ENCODE measurements around the gene GJC2. TPM values are rescaled to one million over a fixed set of nuclear protein-coding genes. Genes with fewer than 3 reads are reported as not detected.

GJC2 gene
- total RNA-seq, 1 donor from 2014 or later: 2.1 TPM

GRCh38 chr1:228174482-228175315 lies 25.0 kb downstream of the GJC2 start:
- DNase-seq (ENCODE audit: low spot score, unreplicated experiment): no peak
- H3K4me1 Mint-ChIP-seq (ENCODE audit: low read depth): no peaks in the 10 kb centered on the region
- no peaks in the 10 kb centered on the region for H3K27me3 Mint-ChIP-seq
- TF ChIP-seq CTCF (IDR thresholded peaks at IDR 0.05; ENCODE audit: unreplicated experiment): no peak
- no peaks in the 10 kb centered on the region for H3K36me3 Mint-ChIP-seq (ENCODE audit: insufficient read depth)
- H3K27ac Mint-ChIP-seq: no peak overlapping the region
- no peak overlapping the region for H3K4me3 Mint-ChIP-seq (ENCODE audit: low read depth)
- H3K9me3 Mint-ChIP-seq (ENCODE audit: low read depth): no peaks in the 10 kb centered on the region

- Mint-ChIP-seq H3K4me3 (ENCODE audit: low read depth) (no peak overlapping the region), H3K27ac (no peak overlapping the region), H3K9me3 (ENCODE audit: low read depth) (no peaks in the 10 kb centered on the region), H3K36me3 (ENCODE audit: insufficient read depth) (no peaks in the 10 kb centered on the region), H3K4me1 (ENCODE audit: low read depth) (no peaks in the 10 kb centered on the region), H3K27me3 (no peaks in the 10 kb centered on the region)
- DNase-seq (ENCODE audit: low spot score, unreplicated experiment): no peak
- no peak for TF ChIP-seq CTCF (IDR thresholded peaks at IDR 0.05; ENCODE audit: unreplicated experiment)
These were observed 25.7 kb downstream of the GJC2 start for GRCh38 chr1:228175316-228176023.

- Mint-ChIP-seq H3K27me3 (no peaks in the 10 kb centered on the region), H3K27ac (no peak overlapping the region), H3K36me3 (ENCODE audit: insufficient read depth) (no peaks in the 10 kb centered on the region), H3K4me3 (ENCODE audit: low read depth) (no peak overlapping the region), H3K9me3 (ENCODE audit: low read depth) (no peaks in the 10 kb centered on the region), H3K4me1 (ENCODE audit: low read depth) (no peaks in the 10 kb centered on the region)
- TF ChIP-seq CTCF (IDR thresholded peaks at IDR 0.05; ENCODE audit: unreplicated experiment): no peak
- no peak for DNase-seq (ENCODE audit: low spot score, unreplicated experiment)
These were observed 26.3 kb downstream of the GJC2 start for GRCh38 chr1:228176024-228176395.

GRCh38 chr1:228176461-228177182 lies 26.9 kb downstream of the GJC2 start:
- Mint-ChIP-seq H3K4me3 (ENCODE audit: low read depth) (no peak overlapping the region), H3K27ac (no peak overlapping the region), H3K9me3 (ENCODE audit: low read depth) (no peaks in the 10 kb centered on the region), H3K4me1 (ENCODE audit: low read depth) (no peaks in the 10 kb centered on the region), H3K27me3 (no peaks in the 10 kb centered on the region), H3K36me3 (ENCODE audit: insufficient read depth) (no peaks in the 10 kb centered on the region)
- no peak for DNase-seq (ENCODE audit: low spot score, unreplicated experiment)
- no peak for TF ChIP-seq CTCF (IDR thresholded peaks at IDR 0.05; ENCODE audit: unreplicated experiment)

- no peaks in the 10 kb centered on the region for H3K27me3 Mint-ChIP-seq
These were observed 27.4 kb downstream of the GJC2 start for GRCh38 chr1:228177183-228177475.

More at GRCh38 chr1:228177183-228177475, 27.4 kb downstream of the GJC2 start:
- Mint-ChIP-seq H3K36me3 (ENCODE audit: insufficient read depth) (no peaks in the 10 kb centered on the region), H3K9me3 (ENCODE audit: low read depth) (no peaks in the 10 kb centered on the region), H3K4me1 (ENCODE audit: low read depth) (no peaks in the 10 kb centered on the region), H3K27ac (no peak overlapping the region), H3K4me3 (ENCODE audit: low read depth) (no peak overlapping the region)
- no peak for DNase-seq (ENCODE audit: low spot score, unreplicated experiment)
- no peak for TF ChIP-seq CTCF (IDR thresholded peaks at IDR 0.05; ENCODE audit: unreplicated experiment)
